Measurements from ENCODE around the gene IRS1.

The IRS1 gene

GRCh38 chr2:226788064-226788463, 11.6 kb downstream of the IRS1 start:
- peaks cover 6% of the 10 kb centered on the region; the same call in 1 of the 2 replicates for H3K4me1 ChIP-seq (ENCODE audit: insufficient read depth, low read length)
- H3K4me3 ChIP-seq (ENCODE audit: low read depth in 1 of 2, low read length in 2 of 2), result no peak overlapping the region
- no peak overlapping the region for H2AFZ ChIP-seq (ENCODE audit: low read depth, low read length)
- no peak for DNase-seq
- ATAC-seq (ENCODE audit: insufficient read depth, low read depth), result no peak
- no peak for TF ChIP-seq EZH2 (IDR thresholded peaks at IDR 0.05; ENCODE audit: borderline replicate concordance, low read depth, low read length, severe bottlenecking)
- no peak for TF ChIP-seq CTCF (IDR thresholded peaks at IDR 0.05; ENCODE audit: borderline replicate concordance, extremely low read depth, low read length, poor library complexity, severe bottlenecking)
- H3K36me3 ChIP-seq (ENCODE audit: insufficient read depth, low read length), result peaks cover 5% of the 10 kb centered on the region
- H3K9me3 ChIP-seq (ENCODE audit: insufficient read depth, low read length, severe bottlenecking), result no peaks in the 10 kb centered on the region
- H4K20me1 ChIP-seq (ENCODE audit: insufficient read depth, low read length), result no peaks in the 10 kb centered on the region
- no peak overlapping the region for H3K9ac ChIP-seq (ENCODE audit: low read depth, low read length)
- no peak overlapping the region for H3K4me2 ChIP-seq (ENCODE audit: insufficient read depth, low read length)
- no peak overlapping the region for H3K27ac ChIP-seq (ENCODE audit: low read length)
- no peaks in the 10 kb centered on the region for H3K27me3 ChIP-seq (ENCODE audit: insufficient read depth, low read length, poor library complexity)
- no peaks in the 10 kb centered on the region for H3K79me2 ChIP-seq (ENCODE audit: insufficient read depth, low read length)

- H3K9me3 ChIP-seq (ENCODE audit: insufficient read depth, low read length, severe bottlenecking), result no peaks in the 10 kb centered on the region
- no peak overlapping the region for H3K9ac ChIP-seq (ENCODE audit: low read depth, low read length)
- ATAC-seq (ENCODE audit: insufficient read depth, low read depth), result no peak
- DNase-seq, result no peak
- H3K4me1 ChIP-seq (ENCODE audit: insufficient read depth, low read length), result no peaks in the 10 kb centered on the region
- no peaks in the 10 kb centered on the region; the same call in 1 of the 2 replicates for H3K36me3 ChIP-seq (ENCODE audit: insufficient read depth, low read length)
- no peak overlapping the region for H3K27ac ChIP-seq (ENCODE audit: low read length)
- no peaks in the 10 kb centered on the region for H3K79me2 ChIP-seq (ENCODE audit: insufficient read depth, low read length)
- H3K27me3 ChIP-seq (ENCODE audit: insufficient read depth, low read length, poor library complexity), result no peaks in the 10 kb centered on the region
- no peak overlapping the region for H3K4me3 ChIP-seq (ENCODE audit: low read depth in 1 of 2, low read length in 2 of 2)
- TF ChIP-seq CTCF (IDR thresholded peaks at IDR 0.05; ENCODE audit: borderline replicate concordance, extremely low read depth, low read length, poor library complexity, severe bottlenecking), result no peak
- TF ChIP-seq EZH2 (IDR thresholded peaks at IDR 0.05; ENCODE audit: borderline replicate concordance, low read depth, low read length, severe bottlenecking), result no peak
- H2AFZ ChIP-seq (ENCODE audit: low read depth, low read length), result no peak overlapping the region
- no peak overlapping the region for H3K4me2 ChIP-seq (ENCODE audit: insufficient read depth, low read length)
- H4K20me1 ChIP-seq (ENCODE audit: insufficient read depth, low read length), result no peaks in the 10 kb centered on the region
Measured at GRCh38 chr2:226783885-226784284, 15.7 kb downstream of the IRS1 start.

- TF ChIP-seq CTCF (IDR thresholded peaks at IDR 0.05; ENCODE audit: borderline replicate concordance, extremely low read depth, low read length, poor library complexity, severe bottlenecking) (no peak), EZH2 (IDR thresholded peaks at IDR 0.05; ENCODE audit: borderline replicate concordance, low read depth, low read length, severe bottlenecking) (no peak)
- no peak; the same call in 2 of the 3 replicates for ATAC-seq (ENCODE audit: insufficient read depth, low read depth)
- Histone ChIP-seq H3K36me3 (ENCODE audit: insufficient read depth, low read length) (no peaks in the 10 kb centered on the region; the same call in 1 of the 2 replicates), H4K20me1 (ENCODE audit: insufficient read depth, low read length) (no peaks in the 10 kb centered on the region), H3K9ac (ENCODE audit: low read depth, low read length) (no peak overlapping the region), H3K4me1 (ENCODE audit: insufficient read depth, low read length) (no peaks in the 10 kb centered on the region), H3K9me3 (ENCODE audit: insufficient read depth, low read length, severe bottlenecking) (no peaks in the 10 kb centered on the region), H3K4me2 (ENCODE audit: insufficient read depth, low read length) (no peak overlapping the region), H3K79me2 (ENCODE audit: insufficient read depth, low read length) (no peaks in the 10 kb centered on the region), H3K27ac (ENCODE audit: low read length) (no peak overlapping the region), H3K4me3 (ENCODE audit: low read depth in 1 of 2, low read length in 2 of 2) (no peak overlapping the region), H3K27me3 (ENCODE audit: insufficient read depth, low read length, poor library complexity) (no peaks in the 10 kb centered on the region), H2AFZ (ENCODE audit: low read depth, low read length) (no peak overlapping the region)
- no peak for DNase-seq
Measured at GRCh38 chr2:226782092-226782713, 17.4 kb downstream of the IRS1 start.
